Measurements from ENCODE around the gene CCN6. TPM values are rescaled to one million over a fixed set of nuclear protein-coding genes. Genes with fewer than 3 reads are reported as not detected.
A peak's percentile ranks its signal among the peaks of the same experiment; 100 is the strongest.

Gene CCN6
- total RNA-seq, 4 donors from 2014 or later, result not detected

DNA sequence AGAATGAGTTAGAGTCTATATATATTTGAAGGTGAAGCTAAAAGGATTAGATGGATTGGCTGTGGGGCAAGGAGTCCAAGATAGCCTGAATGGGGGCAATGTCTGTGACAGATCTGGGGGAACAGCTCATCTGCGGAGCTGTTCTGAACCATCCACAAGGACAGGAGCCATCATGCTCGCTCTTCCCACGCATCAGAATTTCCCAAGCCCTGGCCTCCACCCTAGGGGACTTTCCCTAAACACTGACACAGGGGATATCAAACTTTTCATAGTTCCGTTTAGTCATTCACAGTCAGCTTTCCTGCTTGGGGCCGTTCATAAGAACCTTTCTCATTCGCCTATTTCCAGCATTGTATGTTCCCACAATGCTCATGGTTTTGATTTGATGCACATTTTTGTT, 37.6 kb upstream of the CCN6 start:
- 62 to 96% methylated on average over 3 to 4 of the region's 6 CpGs for WGBS, 2 donors (ENCODE audit: low coverage in 1 of 2)
- peak overlapping the region in 2 of 4 donors; percentile 26 to 41 for H3K27ac ChIP-seq
- H3K4me1 ChIP-seq, result peaks cover 0 to 57% (median 16%) of the 10 kb centered on the region in 3 donors

DNA sequence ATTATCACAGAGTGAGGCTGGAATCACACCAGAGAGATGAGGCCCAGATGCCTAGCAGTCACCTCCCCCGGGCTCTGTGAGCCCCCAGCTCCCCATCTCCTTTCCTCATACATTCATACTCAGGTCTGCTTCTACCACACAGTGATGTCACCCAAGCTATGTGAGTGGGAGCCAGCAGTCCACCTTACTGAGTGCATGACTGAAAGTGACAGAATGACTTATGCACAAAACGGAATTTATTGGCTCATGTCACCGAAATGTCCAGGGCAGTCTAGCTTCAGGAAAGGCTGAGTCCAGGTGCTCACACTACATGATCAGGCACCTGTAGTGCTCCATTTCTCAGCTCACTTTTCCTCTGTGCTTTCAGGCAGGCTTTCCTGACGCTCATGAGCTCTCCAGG, 36.7 kb upstream of the CCN6 start:
- Histone ChIP-seq H3K36me3 (no peaks in the 10 kb centered on the region), H3K27me3 (no peaks in the 10 kb centered on the region), H3K4me3 (no peak overlapping the region), H3K4me1 (peaks cover 0 to 66% (median 16%) of the 10 kb centered on the region in 3 donors), H3K9me3 (no peaks in the 10 kb centered on the region), H3K27ac (no peak overlapping the region)
- TF ChIP-seq POLR2A (IDR thresholded peaks at IDR 0.05) (no peak), POLR2AphosphoS5 (IDR thresholded peaks at IDR 0.05) (no peak), EP300 (IDR thresholded peaks at IDR 0.05) (no peak)
- TF ChIP-seq, protein P1, sequence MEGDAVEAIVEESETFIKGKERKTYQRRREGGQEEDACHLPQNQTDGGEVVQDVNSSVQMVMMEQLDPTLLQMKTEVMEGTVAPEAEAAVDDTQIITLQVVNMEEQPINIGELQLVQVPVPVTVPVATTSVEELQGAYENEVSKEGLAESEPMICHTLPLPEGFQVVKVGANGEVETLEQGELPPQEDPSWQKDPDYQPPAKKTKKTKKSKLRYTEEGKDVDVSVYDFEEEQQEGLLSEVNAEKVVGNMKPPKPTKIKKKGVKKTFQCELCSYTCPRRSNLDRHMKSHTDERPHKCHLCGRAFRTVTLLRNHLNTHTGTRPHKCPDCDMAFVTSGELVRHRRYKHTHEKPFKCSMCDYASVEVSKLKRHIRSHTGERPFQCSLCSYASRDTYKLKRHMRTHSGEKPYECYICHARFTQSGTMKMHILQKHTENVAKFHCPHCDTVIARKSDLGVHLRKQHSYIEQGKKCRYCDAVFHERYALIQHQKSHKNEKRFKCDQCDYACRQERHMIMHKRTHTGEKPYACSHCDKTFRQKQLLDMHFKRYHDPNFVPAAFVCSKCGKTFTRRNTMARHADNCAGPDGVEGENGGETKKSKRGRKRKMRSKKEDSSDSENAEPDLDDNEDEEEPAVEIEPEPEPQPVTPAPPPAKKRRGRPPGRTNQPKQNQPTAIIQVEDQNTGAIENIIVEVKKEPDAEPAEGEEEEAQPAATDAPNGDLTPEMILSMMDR (IDR thresholded peaks at IDR 0.05), result no peak
- no peak for ATAC-seq
- WGBS, 2 donors (ENCODE audit: low coverage in 1 of 2), result 86 to 100% methylated on average over 1 to 3 of the region's 4 CpGs

More for the DNA sequence above, 37.6 kb upstream of the CCN6 start:
- TF ChIP-seq POLR2AphosphoS5 (IDR thresholded peaks at IDR 0.05) (no peak), POLR2A (IDR thresholded peaks at IDR 0.05) (no peak), EP300 (IDR thresholded peaks at IDR 0.05) (no peak)
- TF ChIP-seq, protein P1 (IDR thresholded peaks at IDR 0.05), result no peak
- no peaks in the 10 kb centered on the region for H3K36me3 ChIP-seq
- no peaks in the 10 kb centered on the region for H3K27me3 ChIP-seq
- peak; percentile 45 for ATAC-seq
- H3K4me3 ChIP-seq, result no peak overlapping the region
- no peaks in the 10 kb centered on the region for H3K9me3 ChIP-seq

DNA sequence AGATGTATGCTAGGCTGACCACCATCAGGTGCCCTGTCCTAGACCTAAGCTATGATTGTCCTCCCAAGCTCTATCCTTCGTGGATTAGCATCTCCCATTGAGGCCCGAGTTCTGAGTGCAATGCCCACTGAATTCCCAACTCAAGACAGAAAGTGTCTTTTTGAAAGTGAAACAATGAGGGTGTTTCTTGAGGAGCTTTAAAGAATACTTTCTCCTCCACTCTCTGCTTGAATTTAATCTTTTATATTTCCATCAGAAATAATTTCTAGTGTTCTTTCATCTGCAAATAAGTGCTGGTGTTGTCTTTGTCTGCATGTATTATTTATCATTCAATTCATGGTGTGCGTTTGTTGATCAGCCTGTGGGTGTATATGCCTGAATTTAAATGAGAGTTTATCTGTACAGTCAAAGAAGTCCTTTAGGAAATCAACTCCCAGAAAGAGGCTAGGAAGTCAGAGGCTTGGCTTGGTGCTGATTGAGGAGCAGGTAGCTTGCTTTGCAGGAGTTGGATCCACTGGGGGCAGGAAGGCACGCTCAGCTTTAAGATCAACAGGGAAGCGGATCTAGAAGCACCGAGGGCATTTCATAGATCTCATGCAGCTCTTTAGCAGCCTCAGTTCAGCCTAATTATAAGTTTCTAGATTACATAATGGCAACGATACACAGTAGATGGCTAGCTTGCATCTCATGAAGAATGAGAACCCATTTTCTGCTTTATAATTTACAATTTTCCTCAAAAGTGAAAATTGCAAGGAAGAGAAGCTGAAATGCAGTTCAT, 36.0 kb upstream of the CCN6 start:
- no peaks in the 10 kb centered on the region for H3K36me3 ChIP-seq
- WGBS, 2 donors (ENCODE audit: low coverage in 1 of 2), result 70 to 80% methylated on average over 7 of the region's 7 CpGs
- H3K27ac ChIP-seq, result peak overlapping the region in 3 of 4 donors; percentile 38 to 61 (median 43)
- peaks cover 0 to 67% (median 16%) of the 10 kb centered on the region in 3 donors for H3K4me1 ChIP-seq
- no peaks in the 10 kb centered on the region for H3K9me3 ChIP-seq
- no peaks in the 10 kb centered on the region for H3K27me3 ChIP-seq
- ATAC-seq, result no peak
- H3K4me3 ChIP-seq, result no peak overlapping the region
- TF ChIP-seq POLR2AphosphoS5 (IDR thresholded peaks at IDR 0.05), result no peak
- no peak for TF ChIP-seq EP300 (IDR thresholded peaks at IDR 0.05)
- TF ChIP-seq, protein P1 (IDR thresholded peaks at IDR 0.05), result no peak
- no peak for TF ChIP-seq POLR2A (IDR thresholded peaks at IDR 0.05)

DNA sequence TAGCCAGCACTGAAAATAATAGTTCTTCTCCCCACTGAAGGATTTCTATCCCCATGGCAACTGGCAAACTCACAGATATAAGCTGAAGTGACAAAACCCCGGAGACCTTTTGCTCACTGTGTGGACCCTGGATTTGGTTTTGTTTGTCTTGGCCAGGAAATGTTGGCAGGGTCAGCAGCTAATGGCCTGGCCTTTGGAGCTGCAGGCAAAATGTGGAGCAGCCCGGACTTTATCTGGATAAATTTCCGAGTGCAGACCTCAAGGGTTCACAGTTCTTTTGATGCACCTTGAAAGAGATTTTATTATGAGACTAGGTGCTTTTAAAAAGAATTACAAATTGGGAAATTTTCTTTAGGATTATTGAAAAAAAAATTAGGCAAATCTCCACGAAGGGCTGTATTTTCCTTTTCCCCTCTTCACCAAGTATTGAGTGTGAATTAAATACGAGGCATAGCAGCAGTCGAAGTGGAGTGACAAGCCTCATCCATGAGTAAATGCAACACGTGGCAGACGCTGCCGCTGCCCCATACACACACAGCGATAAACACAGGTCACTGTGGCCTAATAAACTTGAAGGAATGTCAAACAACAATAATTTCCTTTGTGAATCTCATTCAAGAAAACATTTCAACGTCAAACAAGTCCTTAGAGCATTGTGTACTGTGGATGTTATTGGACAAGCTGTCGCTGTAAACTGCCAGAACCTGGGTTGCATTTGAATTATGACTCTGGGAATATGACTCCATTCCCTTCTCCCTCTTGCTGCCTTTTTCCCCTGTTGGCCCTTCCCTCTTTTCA, 35.1 kb upstream of the CCN6 start:
- peak; percentile 48 for TF ChIP-seq POLR2AphosphoS5 (IDR thresholded peaks at IDR 0.05)
- TF ChIP-seq POLR2A (IDR thresholded peaks at IDR 0.05), result no peak
- Histone ChIP-seq H3K4me3 (no peak overlapping the region), H3K27me3 (no peaks in the 10 kb centered on the region), H3K36me3 (no peaks in the 10 kb centered on the region), H3K9me3 (peaks cover 0 to 2% (median 0%) of the 10 kb centered on the region in 3 donors), H3K27ac (peak overlapping the region in 3 of 4 donors; percentile 43 to 61 (median 55)), H3K4me1 (peaks cover 0 to 65% (median 16%) of the 10 kb centered on the region in 3 donors)
- peak; percentile 80 for ATAC-seq
- 31 to 36% methylated on average over 6 to 11 of the region's 12 CpGs for WGBS, 2 donors (ENCODE audit: low coverage in 1 of 2)

DNA sequence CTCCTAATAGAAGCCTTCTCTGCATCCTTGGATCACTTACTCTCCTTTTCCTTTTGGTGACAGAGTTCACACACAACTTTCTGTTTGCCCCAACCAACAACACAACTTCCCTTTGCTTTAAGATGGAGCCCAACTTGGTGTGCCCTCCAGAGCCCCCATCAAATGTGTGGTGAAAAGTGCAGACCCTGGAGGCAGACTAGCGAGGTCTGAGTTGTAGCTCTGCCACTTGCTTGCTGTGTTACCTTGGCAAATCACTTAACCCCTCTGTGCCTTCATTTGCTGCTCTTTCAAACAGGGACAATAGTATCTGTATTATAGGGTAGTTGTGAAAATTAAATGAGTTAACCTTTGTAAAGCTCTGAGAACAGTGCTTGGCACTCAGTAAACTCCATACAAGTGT, 34.3 kb upstream of the CCN6 start:
- H3K9me3 ChIP-seq, result peaks cover 0 to 9% (median 0%) of the 10 kb centered on the region in 3 donors
- 100% methylated on average over 1 of the region's 1 CpG; no CpG with 5 or more reads in 1 of the 2 donors for WGBS, 2 donors (ENCODE audit: low coverage in 1 of 2)
- peak overlapping the region in 3 of 4 donors; percentile 43 to 61 (median 55) for H3K27ac ChIP-seq
- TF ChIP-seq POLR2AphosphoS5 (IDR thresholded peaks at IDR 0.05) (no peak), EP300 (IDR thresholded peaks at IDR 0.05) (no peak), POLR2A (IDR thresholded peaks at IDR 0.05) (no peak)
- TF ChIP-seq, protein P1 (IDR thresholded peaks at IDR 0.05), result no peak
- no peak for ATAC-seq
- H3K27me3 ChIP-seq, result no peaks in the 10 kb centered on the region
- no peak overlapping the region for H3K4me3 ChIP-seq
- H3K36me3 ChIP-seq, result no peaks in the 10 kb centered on the region
- peaks cover 0 to 57% (median 14%) of the 10 kb centered on the region in 3 donors for H3K4me1 ChIP-seq
